ENCODE data around the gene TP53RK.

Gene TP53RK

DNA sequence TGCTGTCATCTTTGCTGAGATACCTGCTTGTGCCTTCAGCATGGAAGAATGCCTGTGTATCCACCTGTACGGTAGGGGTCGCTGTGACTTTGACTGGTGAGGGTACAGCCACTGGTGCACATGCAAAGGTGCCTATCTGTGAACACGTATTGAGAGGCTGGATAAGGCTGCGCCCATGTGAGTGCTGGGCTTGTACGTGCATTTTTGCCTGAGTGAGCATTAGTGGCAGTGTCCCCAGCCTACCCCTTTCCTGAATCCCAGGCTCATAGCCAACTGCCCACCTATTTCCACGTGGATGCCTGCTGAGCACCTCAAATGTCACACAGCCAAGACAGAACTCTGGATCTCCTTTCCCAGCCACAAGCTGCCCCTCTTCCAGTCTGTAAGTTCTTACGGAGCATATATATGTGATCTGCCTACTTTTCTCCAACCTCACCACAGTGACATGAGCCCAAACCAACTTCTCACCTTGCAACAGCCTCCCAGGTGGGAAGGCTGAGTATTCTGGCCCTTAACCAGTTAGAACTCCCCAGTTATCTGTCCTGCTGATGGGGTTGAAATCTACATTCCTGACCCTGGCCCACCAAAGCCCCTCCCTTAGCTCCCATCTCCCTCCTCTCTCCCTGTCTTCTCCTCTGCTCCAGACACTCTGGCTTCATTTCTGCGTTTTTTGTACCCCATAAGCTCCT is 19.1 kb upstream of the TP53RK start:
- TF ChIP-seq PAX5 (IDR thresholded peaks at IDR 0.05; ENCODE audit: insufficient read depth, low read length, severe bottlenecking) = no peak
- no peak for TF ChIP-seq SPI1 (IDR thresholded peaks at IDR 0.05; ENCODE audit: low read depth, low read length)
- no peak for TF ChIP-seq TAF1 (IDR thresholded peaks at IDR 0.05; ENCODE audit: low read depth, low read length)
- no peak for TF ChIP-seq POLR2AphosphoS5 (IDR thresholded peaks at IDR 0.05; ENCODE audit: low read depth, low read length)
- TF ChIP-seq POLR2A (IDR thresholded peaks at IDR 0.05; ENCODE audit: low read depth, low read length) = no peak
- no peak for TF ChIP-seq POU2F2 (IDR thresholded peaks at IDR 0.05; ENCODE audit: low read depth, low read length)
- FAIRE-seq = no peak

DNA sequence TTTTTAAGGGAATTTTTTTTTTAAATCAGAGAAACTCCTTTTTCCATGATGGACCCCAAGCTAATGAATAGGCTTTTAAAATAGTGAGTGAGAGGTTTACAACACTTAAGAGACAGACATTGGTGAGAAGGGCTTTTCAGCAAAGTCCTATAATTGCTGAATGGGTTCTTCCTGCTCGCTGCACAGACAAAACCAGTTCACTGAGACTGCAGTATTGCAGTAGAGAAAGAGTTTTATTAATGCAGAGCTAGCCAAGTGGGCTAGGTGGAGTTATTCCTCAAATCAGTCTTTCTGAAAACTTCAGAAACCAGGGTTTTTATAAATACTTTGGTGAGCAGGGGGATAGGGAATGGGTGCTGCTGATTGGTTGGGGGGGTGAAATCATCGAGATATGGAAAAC is 17.0 kb upstream of the TP53RK start:
- TF ChIP-seq TAF1 (IDR thresholded peaks at IDR 0.05; ENCODE audit: low read depth, low read length) (no peak), POLR2AphosphoS5 (IDR thresholded peaks at IDR 0.05; ENCODE audit: low read depth, low read length) (no peak), PAX5 (IDR thresholded peaks at IDR 0.05; ENCODE audit: insufficient read depth, low read length, severe bottlenecking) (no peak), SPI1 (IDR thresholded peaks at IDR 0.05; ENCODE audit: low read depth, low read length) (no peak), POLR2A (IDR thresholded peaks at IDR 0.05; ENCODE audit: low read depth, low read length) (no peak), POU2F2 (IDR thresholded peaks at IDR 0.05; ENCODE audit: low read depth, low read length) (no peak)
- no peak for FAIRE-seq
- DNase-seq (ENCODE audit: insufficient read length, low spot score) = no peak

More for the DNA sequence above, 19.1 kb upstream of the TP53RK start:
- DNase-seq (ENCODE audit: insufficient read length, low spot score) = no peak

DNA sequence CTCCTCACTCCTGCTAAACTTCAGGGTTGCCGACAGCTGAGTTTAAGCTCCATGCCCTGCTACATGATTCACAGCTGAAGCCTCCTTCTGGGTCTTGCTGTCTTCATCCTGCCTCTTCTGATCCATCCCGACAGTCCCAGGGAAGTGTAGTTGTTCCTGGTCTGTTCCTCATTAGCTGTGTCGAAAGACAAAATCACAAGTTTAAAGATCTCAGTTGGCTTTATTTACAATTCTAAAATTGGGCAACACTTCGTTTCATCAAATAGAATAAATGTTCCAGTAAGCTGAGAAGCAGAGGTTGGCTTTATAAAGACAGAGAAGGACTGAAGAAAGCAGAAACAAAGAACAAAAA is 16.1 kb upstream of the TP53RK start:
- DNase-seq (ENCODE audit: insufficient read length, low spot score) = no peak
- no peak for FAIRE-seq
- TF ChIP-seq POLR2A (IDR thresholded peaks at IDR 0.05; ENCODE audit: low read depth, low read length) (no peak), POU2F2 (IDR thresholded peaks at IDR 0.05; ENCODE audit: low read depth, low read length) (no peak), POLR2AphosphoS5 (IDR thresholded peaks at IDR 0.05; ENCODE audit: low read depth, low read length) (no peak), SPI1 (IDR thresholded peaks at IDR 0.05; ENCODE audit: low read depth, low read length) (no peak), TAF1 (IDR thresholded peaks at IDR 0.05; ENCODE audit: low read depth, low read length) (no peak), PAX5 (IDR thresholded peaks at IDR 0.05; ENCODE audit: insufficient read depth, low read length, severe bottlenecking) (no peak)

GRCh38 chr20:46704714-46705377 is 15.6 kb upstream of the TP53RK start:
- FAIRE-seq (no peak), DNase-seq (ENCODE audit: insufficient read length, low spot score) (no peak)

GRCh38 chr20:46703435-46703834 is 14.2 kb upstream of the TP53RK start:
- FAIRE-seq (no peak), DNase-seq (ENCODE audit: insufficient read length, low spot score) (no peak)
- TF ChIP-seq POLR2AphosphoS5 (IDR thresholded peaks at IDR 0.05; ENCODE audit: low read depth, low read length) (no peak), SPI1 (IDR thresholded peaks at IDR 0.05; ENCODE audit: low read depth, low read length) (no peak), POLR2A (IDR thresholded peaks at IDR 0.05; ENCODE audit: low read depth, low read length) (no peak), POU2F2 (IDR thresholded peaks at IDR 0.05; ENCODE audit: low read depth, low read length) (no peak), PAX5 (IDR thresholded peaks at IDR 0.05; ENCODE audit: insufficient read depth, low read length, severe bottlenecking) (no peak), TAF1 (IDR thresholded peaks at IDR 0.05; ENCODE audit: low read depth, low read length) (no peak)

More at GRCh38 chr20:46704714-46705377, 15.6 kb upstream of the TP53RK start:
- TF ChIP-seq POLR2A (IDR thresholded peaks at IDR 0.05; ENCODE audit: low read depth, low read length) (no peak), TAF1 (IDR thresholded peaks at IDR 0.05; ENCODE audit: low read depth, low read length) (no peak), PAX5 (IDR thresholded peaks at IDR 0.05; ENCODE audit: insufficient read depth, low read length, severe bottlenecking) (no peak), POU2F2 (IDR thresholded peaks at IDR 0.05; ENCODE audit: low read depth, low read length) (no peak), POLR2AphosphoS5 (IDR thresholded peaks at IDR 0.05; ENCODE audit: low read depth, low read length) (no peak), SPI1 (IDR thresholded peaks at IDR 0.05; ENCODE audit: low read depth, low read length) (no peak)

GRCh38 chr20:46702447-46703203 is 13.4 kb upstream of the TP53RK start:
- no peak for DNase-seq (ENCODE audit: insufficient read length, low spot score)
- no peak for TF ChIP-seq POU2F2 (IDR thresholded peaks at IDR 0.05; ENCODE audit: low read depth, low read length)
- TF ChIP-seq SPI1 (IDR thresholded peaks at IDR 0.05; ENCODE audit: low read depth, low read length) = no peak
- TF ChIP-seq POLR2A (IDR thresholded peaks at IDR 0.05; ENCODE audit: low read depth, low read length) = no peak
- TF ChIP-seq POLR2AphosphoS5 (IDR thresholded peaks at IDR 0.05; ENCODE audit: low read depth, low read length) = no peak
- TF ChIP-seq TAF1 (IDR thresholded peaks at IDR 0.05; ENCODE audit: low read depth, low read length) = no peak
- TF ChIP-seq PAX5 (IDR thresholded peaks at IDR 0.05; ENCODE audit: insufficient read depth, low read length, severe bottlenecking) = no peak
- FAIRE-seq = no peak

- TF ChIP-seq POU2F2 (IDR thresholded peaks at IDR 0.05; ENCODE audit: low read depth, low read length) = no peak
- no peak for TF ChIP-seq TAF1 (IDR thresholded peaks at IDR 0.05; ENCODE audit: low read depth, low read length)
- TF ChIP-seq SPI1 (IDR thresholded peaks at IDR 0.05; ENCODE audit: low read depth, low read length) = no peak
- no peak for TF ChIP-seq POLR2A (IDR thresholded peaks at IDR 0.05; ENCODE audit: low read depth, low read length)
- TF ChIP-seq POLR2AphosphoS5 (IDR thresholded peaks at IDR 0.05; ENCODE audit: low read depth, low read length) = no peak
- TF ChIP-seq PAX5 (IDR thresholded peaks at IDR 0.05; ENCODE audit: insufficient read depth, low read length, severe bottlenecking) = no peak
Observed at GRCh38 chr20:46701986-46702385, 12.7 kb upstream of the TP53RK start.

DNA sequence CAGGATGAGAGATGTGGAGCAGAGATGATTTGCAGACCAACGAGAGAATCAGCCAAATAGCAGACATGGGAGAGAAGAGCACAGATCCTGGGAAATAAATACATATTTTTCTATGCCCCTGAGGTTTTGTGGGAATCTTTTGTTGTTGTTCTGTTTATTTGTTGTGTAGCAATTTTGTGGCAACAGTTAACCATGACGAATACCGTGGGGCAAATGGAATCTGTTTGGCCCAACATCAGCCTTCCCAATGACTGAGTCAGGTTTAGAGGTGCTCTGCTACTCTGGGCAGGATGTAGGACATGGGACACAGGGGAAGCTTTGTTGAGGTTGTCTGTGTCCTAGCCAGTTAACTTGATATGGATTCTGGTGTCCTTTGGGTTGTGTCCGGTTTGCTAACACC is 12.3 kb upstream of the TP53RK start:
- FAIRE-seq (no peak), DNase-seq (ENCODE audit: insufficient read length, low spot score) (no peak)

More at GRCh38 chr20:46701986-46702385, 12.7 kb upstream of the TP53RK start:
- DNase-seq (ENCODE audit: insufficient read length, low spot score) (no peak), FAIRE-seq (no peak)

DNA sequence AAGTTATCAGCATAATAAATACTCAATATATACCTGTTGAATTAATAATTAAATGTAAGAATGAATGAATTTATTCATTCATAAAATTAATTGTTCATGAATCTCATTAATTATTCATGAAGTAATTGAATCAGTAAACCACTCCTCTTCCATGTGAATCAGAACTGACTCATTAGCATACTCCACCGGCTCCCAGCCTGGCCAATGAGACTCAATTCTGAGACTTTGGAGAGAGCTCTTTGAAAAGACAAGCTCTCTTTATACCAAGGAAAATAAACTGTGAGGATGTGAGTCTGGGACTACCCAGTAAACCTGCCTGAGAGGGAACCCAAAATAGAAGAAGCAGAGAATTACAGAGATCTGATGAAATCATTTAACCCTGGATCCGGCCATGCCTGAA is 11.8 kb upstream of the TP53RK start:
- FAIRE-seq (no peak), DNase-seq (ENCODE audit: insufficient read length, low spot score) (no peak)
- no peak for TF ChIP-seq POU2F2 (IDR thresholded peaks at IDR 0.05; ENCODE audit: low read depth, low read length)
- no peak for TF ChIP-seq POLR2AphosphoS5 (IDR thresholded peaks at IDR 0.05; ENCODE audit: low read depth, low read length)

More for the DNA sequence above, 12.3 kb upstream of the TP53RK start:
- TF ChIP-seq SPI1 (IDR thresholded peaks at IDR 0.05; ENCODE audit: low read depth, low read length) (no peak), POU2F2 (IDR thresholded peaks at IDR 0.05; ENCODE audit: low read depth, low read length) (no peak), POLR2AphosphoS5 (IDR thresholded peaks at IDR 0.05; ENCODE audit: low read depth, low read length) (no peak), TAF1 (IDR thresholded peaks at IDR 0.05; ENCODE audit: low read depth, low read length) (no peak), POLR2A (IDR thresholded peaks at IDR 0.05; ENCODE audit: low read depth, low read length) (no peak), PAX5 (IDR thresholded peaks at IDR 0.05; ENCODE audit: insufficient read depth, low read length, severe bottlenecking) (no peak)
